LHCN-M2 (cell line): ENCODE results near the gene NOP9. TPM values are rescaled to one million over a fixed set of nuclear protein-coding genes. Genes with fewer than 3 reads are reported as not detected.

ENCODE experiments used
- DNase-seq: peaks from one replicate; pipeline ENCODE4 v3.0.0-alpha.2; 2012; ENCODE audit warnings: low read depth
- polyA plus RNA-seq: library from polyadenylated mRNA; unstranded; fragments of >200 nt; gene quantifications from one replicate; pipeline ENCODE4 v1.2.1, GENCODE V29; 2012; ENCODE audit warnings: missing spikeins
- total RNA-seq: library from RNA; depleted of rRNA; stranded (reverse); fragments of >200 nt; gene quantifications from 2 replicates; pipeline ENCODE4 v1.2.3, GENCODE V29; 2014; rRNA removed

Gene NOP9, protein sequence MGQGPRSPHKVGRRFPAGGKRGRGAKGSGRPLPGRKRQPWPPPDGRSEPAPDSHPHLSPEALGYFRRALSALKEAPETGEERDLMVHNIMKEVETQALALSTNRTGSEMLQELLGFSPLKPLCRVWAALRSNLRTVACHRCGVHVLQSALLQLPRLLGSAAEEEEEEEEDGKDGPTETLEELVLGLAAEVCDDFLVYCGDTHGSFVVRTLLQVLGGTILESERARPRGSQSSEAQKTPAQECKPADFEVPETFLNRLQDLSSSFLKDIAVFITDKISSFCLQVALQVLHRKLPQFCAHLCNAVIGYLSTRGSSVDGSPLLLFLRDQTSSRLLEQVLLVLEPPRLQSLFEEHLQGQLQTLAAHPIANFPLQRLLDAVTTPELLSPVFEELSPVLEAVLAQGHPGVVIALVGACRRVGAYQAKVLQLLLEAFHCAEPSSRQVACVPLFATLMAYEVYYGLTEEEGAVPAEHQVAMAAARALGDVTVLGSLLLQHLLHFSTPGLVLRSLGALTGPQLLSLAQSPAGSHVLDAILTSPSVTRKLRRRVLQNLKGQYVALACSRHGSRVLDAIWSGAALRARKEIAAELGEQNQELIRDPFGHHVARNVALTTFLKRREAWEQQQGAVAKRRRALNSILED
- total RNA-seq: 23.0 and 23.7 TPM in 2 replicates
- 17.7 TPM for polyA plus RNA-seq

DNA sequence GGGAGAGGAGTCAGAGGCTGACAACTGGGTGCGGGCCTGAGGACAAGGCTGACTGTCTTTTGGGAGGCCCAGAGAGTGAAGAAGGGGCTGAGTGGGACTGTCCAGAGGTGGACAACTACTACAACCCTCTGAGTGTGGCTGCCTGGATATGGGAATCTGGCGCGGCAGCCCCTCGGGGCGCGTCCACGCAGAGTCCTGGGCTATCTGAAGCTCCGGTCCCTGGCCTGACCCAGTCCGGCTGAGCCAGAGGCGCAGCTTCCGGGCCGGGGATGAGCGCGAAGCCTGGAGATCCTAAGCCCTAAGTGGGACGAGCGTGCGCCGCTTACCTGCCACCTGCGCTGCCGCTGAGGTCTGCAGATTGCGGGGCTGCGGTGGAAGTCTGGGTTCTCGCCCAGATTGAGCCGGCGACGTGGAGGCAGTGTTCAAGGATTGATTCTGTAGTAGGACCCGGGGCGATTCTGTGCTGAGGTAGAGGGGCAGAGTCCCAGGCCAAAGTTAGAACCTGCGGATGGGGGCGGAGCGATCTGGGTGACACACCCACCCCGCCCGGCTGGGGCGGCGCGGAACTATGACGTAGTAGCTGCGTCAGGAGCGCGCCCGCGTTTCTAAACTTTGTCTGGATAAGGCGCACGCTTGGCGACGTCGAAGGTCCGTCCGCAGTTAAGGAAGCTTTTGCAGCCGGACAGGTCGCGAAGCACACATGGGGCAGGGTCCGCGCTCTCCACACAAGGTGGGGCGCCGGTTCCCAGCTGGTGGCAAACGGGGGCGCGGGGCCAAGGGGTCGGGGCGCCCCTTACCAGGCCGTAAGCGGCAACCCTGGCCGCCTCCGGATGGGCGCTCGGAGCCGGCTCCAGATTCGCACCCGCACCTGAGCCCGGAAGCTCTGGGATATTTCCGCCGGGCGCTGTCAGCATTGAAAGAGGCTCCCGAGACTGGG, at the start of gene NOP9, which contains the start of gene DHRS1:
TSS of gene NOP9 (plus strand) at position 596 of the 937 bp plus-strand sequence. CDS start at position 701, 105 bp downstream.
TSS of gene DHRS1 (minus strand) at position 526 of the 937 bp plus-strand sequence. CDS start 674 bp downstream, outside the sequence.
- DNase-seq: peak; percentile 83

DNA sequence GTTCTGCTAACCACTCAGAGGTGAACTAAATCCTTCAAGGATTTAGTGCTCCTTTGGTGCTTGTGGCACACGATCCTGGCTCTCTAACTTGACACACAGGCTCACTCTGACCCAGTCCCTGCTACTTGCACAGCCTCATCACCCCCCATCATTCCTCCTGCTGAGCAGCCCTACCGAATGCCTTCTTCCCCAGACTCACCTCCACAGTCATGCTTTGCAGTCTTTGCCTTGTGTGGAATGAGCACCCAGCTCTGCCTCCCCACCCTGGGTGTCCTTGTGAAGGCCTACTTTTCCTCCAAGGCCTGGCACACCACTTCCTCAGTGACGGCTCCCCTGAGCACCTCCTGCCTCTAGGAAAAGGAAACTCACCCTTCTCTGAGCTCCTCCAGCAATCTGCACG, 49.3 kb upstream of the NOP9 start:
- DNase-seq: no peak

DNA sequence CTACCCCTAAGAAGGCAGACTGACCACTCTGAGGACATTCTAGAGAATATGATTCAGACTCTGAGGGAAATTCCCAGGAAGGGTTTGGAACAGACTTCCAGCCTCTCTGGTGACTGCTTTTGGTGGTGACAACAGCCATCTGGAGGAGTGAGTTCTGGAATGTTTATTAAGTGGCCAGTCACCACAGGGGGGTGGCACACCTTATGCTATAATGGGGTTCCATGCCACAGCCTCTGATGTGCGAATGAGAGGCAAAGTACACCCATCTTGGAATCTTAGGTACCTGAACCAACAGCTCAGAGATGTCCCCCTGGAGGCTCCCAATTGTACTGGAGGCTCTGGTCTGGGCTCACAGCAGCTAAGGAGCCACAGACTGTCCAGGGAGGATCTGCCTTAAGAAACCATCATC, 47.8 kb upstream of the NOP9 start:
- no peak for DNase-seq

DNA sequence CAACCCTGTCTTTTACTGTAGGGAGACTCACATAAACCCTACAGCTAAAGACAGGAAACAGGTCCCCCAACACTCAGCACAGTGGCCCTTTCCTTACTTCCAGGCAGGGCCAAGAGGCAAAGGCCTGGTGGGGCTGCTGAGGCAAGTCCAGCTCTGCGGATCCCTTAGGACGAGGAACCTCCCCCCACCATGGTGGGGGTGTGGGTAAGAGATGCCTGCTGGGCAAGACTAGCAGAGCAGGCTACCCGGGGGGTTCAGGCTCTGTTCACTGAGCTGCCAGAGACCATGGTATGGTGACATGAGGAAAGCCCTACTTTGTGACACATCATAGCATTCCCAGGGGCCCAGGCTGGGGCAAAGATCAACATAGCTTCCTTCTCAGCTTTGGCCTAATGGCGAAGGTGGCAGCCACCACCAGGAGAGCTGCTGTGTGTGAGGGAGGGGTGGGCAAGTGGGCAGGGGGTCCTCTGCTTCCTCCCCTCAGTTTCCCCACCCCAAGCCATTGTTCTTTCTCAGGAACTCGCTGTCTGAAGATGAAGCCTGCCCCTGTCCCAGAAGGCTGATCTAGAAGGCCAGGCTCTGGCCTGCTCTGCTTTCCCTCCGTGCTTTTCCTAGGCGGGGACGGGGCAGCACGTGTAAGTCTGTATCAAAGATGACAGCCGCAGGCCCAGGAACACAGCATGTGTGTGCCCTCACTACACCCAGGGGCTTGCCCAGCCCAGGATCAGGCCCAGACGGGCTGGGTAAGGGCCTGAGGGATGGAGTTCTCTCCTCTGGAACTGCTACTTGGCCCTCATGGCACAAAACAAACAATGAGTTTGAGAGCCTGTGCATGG, 47.1 kb upstream of the NOP9 start:
- no peak for DNase-seq

DNA sequence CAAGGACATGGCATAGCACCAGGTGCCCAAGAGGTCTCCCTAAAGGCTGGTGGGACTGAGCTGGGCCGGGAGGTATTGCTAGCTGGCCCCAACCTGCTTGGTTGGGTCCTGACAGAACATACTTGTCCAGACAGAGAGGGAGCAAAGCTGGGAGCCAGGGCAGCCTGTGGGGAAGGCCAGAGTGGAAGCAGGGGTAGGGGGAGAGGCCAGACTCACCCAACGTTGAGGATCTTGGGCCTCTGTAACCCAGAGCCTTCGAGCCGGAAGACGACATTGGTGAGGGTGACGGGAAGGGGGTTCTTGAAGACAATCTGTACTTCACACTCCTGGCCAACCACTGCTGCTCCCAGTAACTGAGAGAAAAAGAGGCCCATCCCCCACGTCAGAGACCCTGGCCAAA, 45.7 kb upstream of the NOP9 start:
- DNase-seq: no peak

DNA sequence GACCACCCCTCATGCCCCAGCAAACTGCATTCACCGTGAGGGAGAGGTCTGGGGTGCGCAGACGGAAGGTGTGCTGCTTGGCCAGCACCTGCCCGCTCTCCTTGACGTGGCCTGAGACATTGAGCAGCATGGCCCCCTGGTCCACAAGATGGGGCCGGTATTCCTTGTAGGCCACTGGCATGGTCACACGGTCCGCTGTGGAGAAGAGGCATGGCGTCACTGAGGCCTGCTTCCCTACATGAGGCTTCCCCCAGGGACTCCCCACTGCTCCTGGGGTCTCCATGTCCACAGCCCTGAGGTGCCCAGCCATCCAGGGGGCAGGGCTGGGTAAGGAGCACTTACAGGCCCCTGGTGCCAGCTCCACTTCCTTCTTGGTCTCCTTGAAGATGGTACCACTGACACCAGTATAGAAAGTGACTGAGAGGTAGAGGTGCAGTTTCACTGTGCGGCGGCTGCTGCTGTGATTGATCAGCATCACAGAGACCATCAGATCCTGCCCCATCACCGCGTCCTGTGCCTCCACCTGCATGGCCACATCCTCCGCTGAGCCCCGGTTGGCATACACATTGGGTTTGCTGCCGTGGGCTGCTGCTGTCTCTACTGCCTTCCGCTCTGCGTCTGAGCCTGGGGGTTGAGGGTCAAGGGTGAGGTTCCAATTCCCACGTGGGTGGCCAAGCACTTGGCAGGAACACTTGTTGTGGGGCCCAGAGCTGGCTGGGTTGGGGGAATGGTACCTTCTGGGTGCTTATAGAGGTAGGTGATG, 44.8 kb upstream of the NOP9 start:
- no peak for DNase-seq

DNA sequence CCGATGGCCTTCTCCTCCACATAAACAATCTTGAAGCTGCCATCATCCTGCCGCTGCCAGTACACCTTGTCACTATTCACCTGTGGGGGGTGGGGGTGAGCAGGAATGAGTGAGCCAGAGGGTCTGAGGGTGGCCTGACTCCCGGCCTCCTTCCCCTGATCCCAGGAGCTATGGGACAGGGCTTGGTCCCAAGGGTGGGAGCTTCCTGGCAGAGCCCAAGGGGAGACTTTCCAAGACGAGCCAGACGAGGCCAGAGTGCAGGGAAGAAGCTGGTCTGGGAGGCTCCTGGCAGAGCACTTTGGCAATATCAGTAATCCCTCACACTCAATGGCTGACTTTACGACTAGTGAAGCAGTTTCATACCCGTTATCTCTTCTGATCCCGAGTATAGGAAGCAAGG, 44.2 kb upstream of the NOP9 start:
- no peak for DNase-seq

DNA sequence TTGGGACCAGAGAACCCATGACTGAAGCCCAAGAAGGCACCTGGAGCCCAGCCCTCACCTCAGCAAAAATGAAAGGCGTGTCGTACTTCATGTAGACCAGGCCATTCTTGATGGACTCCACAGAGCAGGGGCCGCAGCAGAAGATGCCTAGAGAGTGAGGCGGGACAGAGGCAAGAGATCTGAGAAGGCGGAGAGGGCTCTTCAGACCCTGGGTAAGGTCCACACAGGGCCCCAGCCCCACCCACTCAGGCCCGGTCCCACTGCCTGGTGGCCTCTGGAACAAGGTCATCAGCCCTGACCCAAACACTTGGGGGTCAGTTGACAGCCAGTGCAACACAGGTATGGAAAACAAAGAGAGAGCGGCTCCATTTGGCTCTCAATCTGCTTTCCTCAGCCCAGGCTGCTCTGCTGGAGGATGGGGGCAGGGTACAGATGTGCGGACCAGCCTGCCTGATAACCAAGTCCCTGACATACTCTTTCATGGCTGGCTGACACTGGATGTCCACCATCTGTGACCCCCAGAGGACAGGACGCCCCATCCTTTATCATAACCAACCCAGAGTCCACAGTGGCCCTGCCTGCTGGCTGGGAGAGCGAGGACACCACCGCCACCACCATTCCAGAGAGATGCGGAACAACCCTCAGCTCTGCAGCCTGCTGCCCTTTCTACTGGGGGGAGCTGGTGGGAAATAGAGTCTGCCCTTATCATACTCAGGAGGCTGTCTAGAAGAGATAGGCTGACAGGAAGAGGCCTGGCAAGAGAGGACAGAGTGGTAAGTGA, 43.5 kb upstream of the NOP9 start:
- DNase-seq: no peak

DNA sequence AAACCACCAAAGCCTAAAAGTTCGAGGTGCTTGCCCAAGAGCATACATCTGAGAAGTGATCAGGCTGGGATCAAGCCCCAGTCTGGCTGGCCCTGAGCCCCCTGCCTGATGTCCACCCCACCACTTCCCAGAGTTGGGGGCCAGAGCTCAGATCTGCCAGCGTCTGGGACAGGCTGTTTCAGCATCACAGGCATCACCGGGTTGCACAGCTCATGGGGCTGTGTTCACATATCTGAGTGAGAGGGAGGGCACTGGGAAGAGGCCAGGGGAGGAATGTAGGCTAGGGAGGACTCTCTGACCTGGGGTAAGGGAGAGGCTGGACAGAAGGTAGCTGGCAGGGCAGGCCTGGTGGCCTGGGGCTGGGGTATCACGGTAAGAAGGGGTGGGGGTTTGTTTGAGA, 42.7 kb upstream of the NOP9 start:
- no peak for DNase-seq

DNA sequence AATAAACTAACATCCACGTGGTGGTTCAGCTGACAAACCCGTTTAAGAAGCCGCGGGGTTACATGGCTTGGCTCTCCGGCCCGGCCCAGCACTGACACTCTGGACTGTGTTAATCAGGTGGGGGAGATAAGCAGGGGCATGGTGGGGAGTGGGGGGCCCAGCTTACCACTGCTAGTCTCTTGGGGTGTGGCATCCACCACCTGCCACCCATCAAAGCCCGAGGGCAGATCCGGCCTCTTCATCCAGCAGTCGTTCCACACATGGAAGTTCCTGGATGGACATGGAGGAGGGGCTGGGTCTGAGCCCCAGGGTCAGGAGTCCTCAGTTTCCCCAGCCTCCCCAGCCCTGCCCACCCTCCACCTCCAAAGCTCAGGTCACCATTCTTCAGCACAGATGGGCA, 41.5 kb upstream of the NOP9 start:
- no peak for DNase-seq

DNA sequence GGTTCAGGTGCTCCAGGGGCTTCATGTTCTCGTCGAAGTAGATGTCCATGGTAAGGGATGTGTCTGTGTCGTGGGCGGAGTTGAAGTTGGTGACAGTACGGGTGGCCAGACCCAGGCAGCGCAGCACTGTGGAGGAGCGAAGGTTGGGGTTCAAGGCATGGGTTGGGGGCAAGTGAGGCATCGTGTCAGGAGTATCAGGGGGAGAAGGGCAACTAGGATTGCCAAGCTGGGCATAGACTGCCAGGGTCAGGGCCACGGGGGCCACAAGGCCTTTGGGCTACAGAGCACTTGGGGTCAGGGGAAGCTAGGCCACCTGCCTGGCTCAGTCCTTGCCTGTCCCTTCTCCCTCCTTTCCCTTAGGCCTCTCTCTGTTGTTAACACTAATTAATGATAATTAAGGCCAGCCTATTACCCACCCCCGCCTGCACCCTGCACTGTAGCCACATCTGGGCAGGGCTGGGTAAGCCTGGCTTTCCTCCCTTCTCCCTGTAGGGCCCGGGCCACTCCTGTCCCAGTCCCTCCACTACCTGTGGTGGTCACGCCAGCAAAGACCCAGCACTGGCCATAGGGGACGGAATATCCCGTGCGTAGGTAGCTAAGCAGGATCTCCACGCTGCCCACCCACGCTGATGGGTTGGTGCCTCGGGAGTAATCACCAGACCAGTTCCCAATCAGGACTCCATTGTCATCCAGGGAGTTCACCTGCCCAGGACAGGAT, 40.9 kb upstream of the NOP9 start:
- no peak for DNase-seq

DNA sequence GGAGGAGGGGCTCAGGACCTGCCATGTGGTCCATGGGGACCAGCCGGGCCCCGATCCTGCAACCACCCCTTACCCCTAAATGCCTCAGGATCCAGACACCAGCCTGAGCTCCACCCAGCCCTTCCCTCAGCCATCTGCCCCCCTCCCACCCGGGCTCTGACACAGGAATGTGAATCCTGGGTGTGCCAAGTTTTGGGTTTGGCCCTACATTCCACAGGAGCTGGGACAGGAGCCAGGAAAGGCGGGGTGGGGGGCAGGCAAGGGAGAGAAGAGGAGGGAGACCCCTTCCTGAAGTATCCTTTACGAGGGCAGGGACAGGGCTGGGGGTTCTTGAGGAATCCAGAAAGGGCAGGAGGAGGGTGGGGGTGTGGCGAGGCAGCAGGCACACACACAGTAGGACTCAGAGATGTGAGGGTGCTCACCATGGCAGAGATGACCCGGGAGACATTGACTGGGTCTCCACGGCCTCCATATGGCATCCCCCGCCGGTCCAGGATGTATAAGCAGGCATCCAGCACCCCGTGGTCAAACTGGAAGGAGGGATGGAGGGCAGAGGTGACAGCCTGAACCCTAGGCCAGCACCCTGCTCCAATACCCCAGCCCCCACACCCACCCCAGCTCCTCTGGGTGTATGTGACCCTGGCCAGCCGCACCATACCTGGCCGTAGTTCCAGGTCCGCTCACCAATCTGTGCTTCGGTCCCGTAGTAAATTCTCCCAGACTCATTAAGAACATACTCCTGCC, 40.2 kb upstream of the NOP9 start:
- DNase-seq: no peak

DNA sequence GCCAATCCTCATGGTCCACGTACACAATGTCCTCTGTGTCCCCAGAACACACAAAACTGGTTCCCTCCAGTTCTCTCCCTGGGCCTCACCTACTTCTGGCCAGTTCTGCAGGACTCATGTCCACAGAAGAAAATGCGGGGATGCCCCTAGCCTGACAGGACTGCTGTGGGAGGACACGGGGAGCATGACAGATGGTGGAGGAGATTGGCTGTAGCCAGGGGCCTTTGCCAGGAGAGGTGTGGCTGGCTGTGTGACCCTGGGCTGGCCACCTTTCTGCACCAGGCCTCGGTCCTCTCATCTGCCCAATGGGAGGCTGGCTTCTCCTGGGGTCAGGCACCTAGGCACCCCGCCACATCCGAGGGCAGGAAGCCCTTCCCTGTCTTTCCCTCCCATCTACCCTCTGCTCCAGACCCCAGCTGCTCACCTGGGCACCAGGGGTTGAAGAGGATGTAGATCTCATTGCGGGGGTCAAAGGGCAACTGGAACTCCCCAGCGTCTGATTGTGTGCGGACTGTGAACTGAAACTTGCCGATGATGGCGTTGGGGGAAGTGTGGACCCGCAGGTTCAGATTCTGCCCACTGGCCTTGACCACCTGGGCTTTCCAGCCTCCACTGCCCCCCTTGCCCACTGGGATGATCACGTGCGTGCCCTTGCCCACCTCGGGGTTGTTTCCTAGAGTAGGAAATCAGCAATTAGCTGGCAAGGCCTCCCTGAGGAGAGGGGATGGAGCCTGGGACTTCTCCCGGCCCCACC, 39.4 kb upstream of the NOP9 start:
- DNase-seq: no peak

DNA sequence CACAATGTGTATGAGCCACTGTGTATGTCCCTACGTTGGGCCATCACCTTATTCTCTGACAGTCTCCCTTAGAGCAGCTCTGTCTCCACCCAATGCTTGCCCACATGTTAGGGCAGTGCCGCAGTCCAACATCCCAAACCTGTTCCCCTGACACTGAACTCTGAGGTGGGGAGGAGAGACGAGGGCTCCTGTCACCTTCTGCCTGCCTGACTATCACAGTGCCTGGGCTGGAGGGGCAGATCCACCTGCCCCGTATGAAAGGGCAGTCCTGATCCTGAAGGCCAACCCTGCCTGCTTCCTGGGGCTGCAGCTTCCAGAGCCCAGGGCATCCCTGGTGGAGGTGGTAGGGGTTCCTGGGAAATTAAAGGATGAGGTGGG, 38.9 kb upstream of the NOP9 start:
- DNase-seq: no peak

DNA sequence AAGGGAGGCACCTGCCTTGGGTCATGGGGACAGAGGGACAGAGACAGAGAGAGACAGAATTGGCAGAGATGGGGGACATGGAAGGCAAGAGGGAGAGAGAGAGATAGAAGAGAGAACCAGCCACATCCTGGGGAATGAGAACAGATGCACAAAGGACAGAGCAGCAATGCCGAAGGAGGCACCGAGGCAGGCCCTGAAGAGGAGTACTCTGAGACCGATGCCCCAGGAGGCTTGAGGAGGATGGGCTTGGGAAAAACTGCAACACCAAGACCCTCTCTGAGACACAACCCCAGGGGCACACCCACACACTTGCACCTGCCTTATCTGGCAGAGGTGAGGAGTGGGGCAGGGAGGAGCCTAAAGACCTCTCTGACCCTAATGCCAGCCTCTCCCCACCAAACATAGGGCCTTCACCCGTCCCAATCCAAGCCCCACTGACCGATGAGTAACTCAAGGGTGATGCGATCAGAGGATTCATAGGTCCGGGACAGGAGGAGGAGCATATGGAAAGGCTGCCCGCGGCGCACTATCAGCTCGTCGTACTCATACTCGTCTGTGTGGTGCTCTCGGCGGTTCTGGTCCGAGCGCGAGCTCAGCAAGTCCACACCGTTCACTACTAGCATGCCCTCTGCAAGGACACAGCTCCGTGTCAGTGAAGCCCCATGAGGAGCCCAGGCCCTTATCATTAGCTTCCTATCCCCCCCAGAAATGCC, 38.2 kb upstream of the NOP9 start:
- no peak for DNase-seq

DNA sequence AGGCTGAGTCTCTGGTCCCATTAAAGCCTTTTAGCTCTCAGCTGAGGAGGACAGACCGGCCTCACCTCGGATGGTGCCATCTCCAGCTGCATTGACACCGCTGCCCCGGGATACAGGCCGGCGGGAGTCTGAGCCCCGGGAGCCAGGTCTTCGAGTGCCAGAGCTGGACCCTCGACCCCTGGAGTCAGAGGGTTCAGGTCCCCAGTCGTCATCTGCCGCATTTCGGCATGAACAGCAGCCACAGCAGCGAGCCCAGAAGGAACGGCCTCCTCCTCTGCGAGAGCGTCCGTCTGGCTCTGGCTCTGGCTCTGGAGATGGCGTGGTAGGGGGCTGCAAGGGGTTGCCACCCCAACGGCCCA, 37.7 kb upstream of the NOP9 start:
- DNase-seq: no peak
